Lower lobe of right lung (tissue), 2 donors: ENCODE measurements around the gene PTPRG. TPM values are rescaled to one million over a fixed set of nuclear protein-coding genes. Genes with fewer than 3 reads are reported as not detected.

Experiments
- ATAC-seq, 2 donors: fragments of 200-7000 bp; cut with Tn5 transposase; one replicate each; pipeline ENCODE4 v1.9.1; 2020 to 2022; ENCODE audit warnings: mild to moderate bottlenecking in 2 of 2, moderate library complexity in 2 of 2
- DNase-seq: peaks from one replicate; pipeline ENCODE4 v3.0.0-alpha.2; 2020
- H3K27ac ChIP-seq: fragments of 200-600 bp; one replicate; pipeline ENCODE4 v1.8.0; 2022
- H3K27me3 ChIP-seq: fragments of 200-600 bp; one replicate; pipeline ENCODE4 v1.8.0; 2022; ENCODE audit warnings: low read depth
- H3K36me3 ChIP-seq: fragments of 200-600 bp; one replicate; pipeline ENCODE4 v1.8.0; 2022; ENCODE audit warnings: mild to moderate bottlenecking
- H3K4me1 ChIP-seq: fragments of 200-600 bp; one replicate; pipeline ENCODE4 v1.8.0; 2022
- H3K4me3 ChIP-seq: fragments of 200-600 bp; one replicate; pipeline ENCODE4 v1.8.0; 2022; ENCODE audit warnings: mild to moderate bottlenecking
- H3K9me3 ChIP-seq: fragments of 200-600 bp; one replicate; pipeline ENCODE4 v1.8.0; 2022
- CTCF ChIP-seq: fragments of 200-600 bp; IDR thresholded peaks from one replicate; pipeline ENCODE4 v1.8.0; 2022; ENCODE audit warnings: antibody characterized with exemption, mild to moderate bottlenecking
- intact Hi-C: fragments of 100-400 bp; cut with DNase I; formaldehyde crosslinking; loops from one replicate; pipeline ENCODE4 v1.11.0; 2022
- total RNA-seq: library from RNA; stranded (reverse); fragmentation: NEBNext Ultra II Directional; extraction: Animal tissue kit (Norgen Biotek cat#: 25700); gene quantifications from one replicate; pipeline ENCODE4 v1.2.1, GENCODE V29; 2021
- donor health status: DM: no; HTN: yes; CAD: no; lungs with severe emphysema.

The PTPRG gene
- total RNA-seq, 1 donor from 2014 or later, result 67.6 TPM

- ATAC-seq (no peak), DNase-seq (no peak)
- Histone ChIP-seq H3K27ac (no peak overlapping the region), H3K36me3 (no peaks in the 10 kb centered on the region), H3K9me3 (no peaks in the 10 kb centered on the region), H3K27me3 (no peaks in the 10 kb centered on the region), H3K4me3 (no peak overlapping the region), H3K4me1 (peaks cover 6% of the 10 kb centered on the region)
- TF ChIP-seq CTCF, result no peak
- intact Hi-C loops, result no loop called here
Observed at GRCh38 chr3:61996366-61996765, 435.0 kb downstream of the PTPRG start.

GRCh38 chr3:61997101-61997500 lies 435.7 kb downstream of the PTPRG start:
- Histone ChIP-seq H3K27ac (no peak overlapping the region), H3K27me3 (no peaks in the 10 kb centered on the region), H3K9me3 (no peaks in the 10 kb centered on the region), H3K4me3 (no peak overlapping the region), H3K36me3 (no peaks in the 10 kb centered on the region), H3K4me1 (peaks cover 6% of the 10 kb centered on the region)
- no peak for TF ChIP-seq CTCF
- no peak for DNase-seq
- no peak for ATAC-seq
- intact Hi-C loops, result no loop called here

GRCh38 chr3:62003835-62004234 lies 442.5 kb downstream of the PTPRG start:
- no peaks in the 10 kb centered on the region for H3K9me3 ChIP-seq
- DNase-seq (no peak), ATAC-seq (no peak)
- H3K27me3 ChIP-seq, result no peaks in the 10 kb centered on the region
- H3K4me1 ChIP-seq, result no peaks in the 10 kb centered on the region
- H3K4me3 ChIP-seq, result no peak overlapping the region
- H3K27ac ChIP-seq, result no peak overlapping the region
- H3K36me3 ChIP-seq, result peaks cover 5% of the 10 kb centered on the region
- intact Hi-C loops, result no loop called here
- no peak for TF ChIP-seq CTCF

- no peak for TF ChIP-seq CTCF
- DNase-seq (no peak), ATAC-seq (no peak)
- intact Hi-C loops, result no loop called here
- Histone ChIP-seq H3K4me1 (no peaks in the 10 kb centered on the region), H3K36me3 (peaks cover 5% of the 10 kb centered on the region), H3K9me3 (no peaks in the 10 kb centered on the region), H3K27me3 (no peaks in the 10 kb centered on the region), H3K4me3 (no peak overlapping the region), H3K27ac (no peak overlapping the region)
Observed at GRCh38 chr3:62007036-62007435, 445.7 kb downstream of the PTPRG start.

- H3K27me3 ChIP-seq, result no peaks in the 10 kb centered on the region
- intact Hi-C loops, result no loop called here
Observed at GRCh38 chr3:62010989-62011388, 449.6 kb downstream of the PTPRG start.

More at GRCh38 chr3:62010989-62011388, 449.6 kb downstream of the PTPRG start:
- Histone ChIP-seq H3K9me3 (no peaks in the 10 kb centered on the region), H3K4me3 (no peak overlapping the region), H3K27ac (no peak overlapping the region), H3K36me3 (no peaks in the 10 kb centered on the region), H3K4me1 (no peaks in the 10 kb centered on the region)
- ATAC-seq, result no peak
- DNase-seq, result no peak
- TF ChIP-seq CTCF, result no peak
